Measurements from ENCODE around the gene KIAA1143. TPM values are rescaled to one million over a fixed set of nuclear protein-coding genes. Genes with fewer than 3 reads are reported as not detected.

The KIAA1143 gene
- total and polyA plus RNA-seq, 9 of the 15 experiments (the other 6 are each of a cell fraction or from before 2014, with no cell fraction given) = 25.6 to 72.0 (median 42.2) TPM

- Histone ChIP-seq H3K4me2 (ENCODE audit: insufficient read depth, low read length) (no peak overlapping the region), H3K36me3 (ENCODE audit: control insufficient read depth, insufficient read depth, low read length) (no peaks in the 10 kb centered on the region), H3K9me1 (ENCODE audit: control insufficient read depth, insufficient read depth, low read length) (no peaks in the 10 kb centered on the region), H3K27ac (ENCODE audit: extremely low read depth, low read depth, low read length) (no peak overlapping the region), H3K9me3 (replicated peaks; ENCODE audit: control insufficient read depth, insufficient read depth, low read depth, low read length) (peaks cover 6% of the 10 kb centered on the region), H3K27me3 (ENCODE audit: control insufficient read depth in 2 of 2, insufficient read depth in 2 of 2, low read length in 2 of 2) (no peaks in the 10 kb centered on the region), H3K79me2 (ENCODE audit: control insufficient read depth, insufficient read depth, low read length) (no peaks in the 10 kb centered on the region), H2AFZ (ENCODE audit: low read depth, low read length) (no peak overlapping the region), H3K4me1 (replicated peaks in 1 of 2; ENCODE audit: control insufficient read depth in 2 of 2, insufficient read depth in 2 of 2, low read length in 2 of 2) (peaks cover 0 to under 1% of the 10 kb centered on the region in 2 experiments; a peak in 1 of 5 replicates), H3K9ac (ENCODE audit: insufficient read depth in 1 of 2, low read depth in 2 of 2, low read length in 2 of 2) (no peak overlapping the region), H3K4me3 (no peak overlapping the region), H4K20me1 (replicated peaks; ENCODE audit: control insufficient read depth, insufficient read depth, low read length) (no peaks in the 10 kb centered on the region)
- no TSS peak for BruUV-seq (replicated peaks)
- FAIRE-seq (no peak), DNase-seq (ENCODE audit: extremely low read depth in 1 of 4, low spot score in 3 of 4) (no peak), ATAC-seq (no peak)
- POLR2A ChIA-PET = no interaction called here
- WGBS (ENCODE audit: insufficient coverage, low coverage, missing lambda C conversion rate) = 41% methylated on average over 3 of the region's 3 CpGs
- CTCF ChIA-PET (ENCODE audit: low intra/inter-chr PET ratio) = no interaction called here
- intact Hi-C loops (cut with micrococcal nuclease) = no loop called here
- in situ Hi-C loops (cut with MboI) = no loop called here
- TF ChIP-seq TEAD2 (tag; IDR thresholded peaks at IDR 0.05) = no peak
- no peak for TF ChIP-seq ZNF143 (CRISPR knock-in tag; IDR thresholded peaks at IDR 0.05)
- no peak for TF ChIP-seq ZKSCAN3 (CRISPR knock-in tag; IDR thresholded peaks at IDR 0.05)
- TF ChIP-seq, protein P1, sequence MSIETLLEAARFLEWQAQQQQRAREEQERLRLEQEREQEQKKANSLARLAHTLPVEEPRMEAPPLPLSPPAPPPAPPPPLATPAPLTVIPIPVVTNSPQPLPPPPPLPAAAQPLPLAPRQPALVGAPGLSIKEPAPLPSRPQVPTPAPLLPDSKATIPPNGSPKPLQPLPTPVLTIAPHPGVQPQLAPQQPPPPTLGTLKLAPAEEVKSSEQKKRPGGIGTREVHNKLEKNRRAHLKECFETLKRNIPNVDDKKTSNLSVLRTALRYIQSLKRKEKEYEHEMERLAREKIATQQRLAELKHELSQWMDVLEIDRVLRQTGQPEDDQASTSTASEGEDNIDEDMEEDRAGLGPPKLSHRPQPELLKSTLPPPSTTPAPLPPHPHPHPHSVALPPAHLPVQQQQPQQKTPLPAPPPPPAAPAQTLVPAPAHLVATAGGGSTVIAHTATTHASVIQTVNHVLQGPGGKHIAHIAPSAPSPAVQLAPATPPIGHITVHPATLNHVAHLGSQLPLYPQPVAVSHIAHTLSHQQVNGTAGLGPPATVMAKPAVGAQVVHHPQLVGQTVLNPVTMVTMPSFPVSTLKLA (conservative IDR thresholded peaks at IDR 0.05) = no peak
- TF ChIP-seq GATAD2A (IDR thresholded peaks at IDR 0.05) = no peak
- no peak for TF ChIP-seq RBM39 (optimal IDR thresholded peaks at IDR 0.05; ENCODE audit: low read depth, low read length)
- TF ChIP-seq SPI1 (IDR thresholded peaks at IDR 0.05; ENCODE audit: borderline replicate concordance, low read depth, low read length) = no peak
- peak; percentile 97 for TF ChIP-seq ZNF274 (IDR thresholded peaks at IDR 0.05; ENCODE audit: borderline replicate concordance, low read depth, low read length)
- no peak for TF ChIP-seq ZNF830 (CRISPR knock-in tag; IDR thresholded peaks at IDR 0.05)
- 0 out of 3 replicates have a peak, but pooled peaks of 1 of the 2 experiments have one; percentile 7 for TF ChIP-seq CBX3 (IDR thresholded peaks at IDR 0.05; ENCODE audit: borderline replicate concordance in 1 of 2, low read length in 2 of 2)
- TF ChIP-seq, protein P2, sequence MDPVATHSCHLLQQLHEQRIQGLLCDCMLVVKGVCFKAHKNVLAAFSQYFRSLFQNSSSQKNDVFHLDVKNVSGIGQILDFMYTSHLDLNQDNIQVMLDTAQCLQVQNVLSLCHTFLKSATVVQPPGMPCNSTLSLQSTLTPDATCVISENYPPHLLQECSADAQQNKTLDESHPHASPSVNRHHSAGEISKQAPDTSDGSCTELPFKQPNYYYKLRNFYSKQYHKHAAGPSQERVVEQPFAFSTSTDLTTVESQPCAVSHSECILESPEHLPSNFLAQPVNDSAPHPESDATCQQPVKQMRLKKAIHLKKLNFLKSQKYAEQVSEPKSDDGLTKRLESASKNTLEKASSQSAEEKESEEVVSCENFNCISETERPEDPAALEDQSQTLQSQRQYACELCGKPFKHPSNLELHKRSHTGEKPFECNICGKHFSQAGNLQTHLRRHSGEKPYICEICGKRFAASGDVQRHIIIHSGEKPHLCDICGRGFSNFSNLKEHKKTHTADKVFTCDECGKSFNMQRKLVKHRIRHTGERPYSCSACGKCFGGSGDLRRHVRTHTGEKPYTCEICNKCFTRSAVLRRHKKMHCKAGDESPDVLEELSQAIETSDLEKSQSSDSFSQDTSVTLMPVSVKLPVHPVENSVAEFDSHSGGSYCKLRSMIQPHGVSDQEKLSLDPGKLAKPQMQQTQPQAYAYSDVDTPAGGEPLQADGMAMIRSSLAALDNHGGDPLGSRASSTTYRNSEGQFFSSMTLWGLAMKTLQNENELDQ (CRISPR knock-in tag; IDR thresholded peaks at IDR 0.05; ENCODE audit: borderline replicate concordance) = no peak
- no peak for TF ChIP-seq PHF21A (IDR thresholded peaks at IDR 0.05; ENCODE audit: borderline replicate concordance, low read depth)
- peak; percentile 85 for TF ChIP-seq ZNF75A (CRISPR knock-in tag; IDR thresholded peaks at IDR 0.05)
- no peak for TF ChIP-seq ZNF583 (CRISPR knock-in tag; IDR thresholded peaks at IDR 0.05)
- TF ChIP-seq, protein P3, sequence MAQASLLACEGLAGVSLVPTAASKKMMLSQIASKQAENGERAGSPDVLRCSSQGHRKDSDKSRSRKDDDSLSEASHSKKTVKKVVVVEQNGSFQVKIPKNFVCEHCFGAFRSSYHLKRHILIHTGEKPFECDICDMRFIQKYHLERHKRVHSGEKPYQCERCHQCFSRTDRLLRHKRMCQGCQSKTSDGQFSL (CRISPR knock-in tag; IDR thresholded peaks at IDR 0.05) = no peak
- TF ChIP-seq, protein P3 (tag; IDR thresholded peaks at IDR 0.05) = no peak
- TF ChIP-seq NR2C2 (CRISPR knock-in tag; IDR thresholded peaks at IDR 0.05) = no peak
- TF ChIP-seq NR2C2 (tag; IDR thresholded peaks at IDR 0.05) = no peak
- TF ChIP-seq PHB (CRISPR knock-in tag; IDR thresholded peaks at IDR 0.05) = no peak
- no peak for TF ChIP-seq NFXL1 (CRISPR knock-in tag; IDR thresholded peaks at IDR 0.05)
- no peak for TF ChIP-seq CTBP1 (IDR thresholded peaks at IDR 0.05; ENCODE audit: borderline replicate concordance)
Measured at GRCh38 chr3:44734646-44735168, 26.7 kb downstream of the KIAA1143 start.

All from K562 (cell line).